Right atrium auricular region (tissue), 2 donors: ENCODE results near the gene LGALS1. TPM values are rescaled to one million over a fixed set of nuclear protein-coding genes. Genes with fewer than 3 reads are reported as not detected.

ENCODE experiments used
- DNase-seq: peaks from one replicate; pipeline ENCODE4 v3.0.0-alpha.2; 2019; ENCODE audit warnings: low spot score
- H3K27ac ChIP-seq, 2 donors: fragments of 200-600 bp; sonication (generic); 1 replicate in 1 of 2; 2 replicates in 1 of 2; pipeline ENCODE4 v1.5.1; 2016 to 2019
- H3K27me3 ChIP-seq, 2 donors: fragments of 200-600 bp; sonication (generic); one replicate each; pipeline versions ENCODE4 v1.5.1 to v1.6.0; 2017 to 2019
- H3K36me3 ChIP-seq: fragments of 200-600 bp; sonication (generic); one replicate; pipeline ENCODE4 v1.5.1; 2016
- H3K4me1 ChIP-seq, 2 donors: fragments of 200-600 bp; sonication (generic); one replicate each; pipeline versions ENCODE4 v1.5.1 to v1.6.0; 2017 to 2019
- H3K4me3 ChIP-seq, 2 donors: fragments of 200-600 bp; sonication (generic); 1 replicate in 1 of 2; 2 replicates in 1 of 2; pipeline ENCODE4 v1.5.1; 2017 to 2019; ENCODE audit warnings: mild to moderate bottlenecking in 1 of 2, moderate library complexity in 1 of 2
- H3K9me3 ChIP-seq, 2 donors: fragments of 200-600 bp; sonication (generic); one replicate each; pipeline ENCODE4 v1.5.1; 2019
- total RNA-seq, 2 donors: library from RNA; depleted of rRNA; stranded (reverse); fragments of >200 nt; gene quantifications; one replicate each; pipeline ENCODE4 v1.1.0, GENCODE V29; 2016
- TF ChIP-seq, protein P1 (sequence below), 2 donors: fragments of 200-600 bp; sonication (generic); IDR thresholded peaks; one replicate each; pipeline ENCODE4 v1.5.1; 2019; ENCODE audit warnings: antibody characterized with exemption in 2 of 2

The LGALS1 gene
- total RNA-seq, 2 donors from 2014 or later: 584 to 1,958 TPM

DNA sequence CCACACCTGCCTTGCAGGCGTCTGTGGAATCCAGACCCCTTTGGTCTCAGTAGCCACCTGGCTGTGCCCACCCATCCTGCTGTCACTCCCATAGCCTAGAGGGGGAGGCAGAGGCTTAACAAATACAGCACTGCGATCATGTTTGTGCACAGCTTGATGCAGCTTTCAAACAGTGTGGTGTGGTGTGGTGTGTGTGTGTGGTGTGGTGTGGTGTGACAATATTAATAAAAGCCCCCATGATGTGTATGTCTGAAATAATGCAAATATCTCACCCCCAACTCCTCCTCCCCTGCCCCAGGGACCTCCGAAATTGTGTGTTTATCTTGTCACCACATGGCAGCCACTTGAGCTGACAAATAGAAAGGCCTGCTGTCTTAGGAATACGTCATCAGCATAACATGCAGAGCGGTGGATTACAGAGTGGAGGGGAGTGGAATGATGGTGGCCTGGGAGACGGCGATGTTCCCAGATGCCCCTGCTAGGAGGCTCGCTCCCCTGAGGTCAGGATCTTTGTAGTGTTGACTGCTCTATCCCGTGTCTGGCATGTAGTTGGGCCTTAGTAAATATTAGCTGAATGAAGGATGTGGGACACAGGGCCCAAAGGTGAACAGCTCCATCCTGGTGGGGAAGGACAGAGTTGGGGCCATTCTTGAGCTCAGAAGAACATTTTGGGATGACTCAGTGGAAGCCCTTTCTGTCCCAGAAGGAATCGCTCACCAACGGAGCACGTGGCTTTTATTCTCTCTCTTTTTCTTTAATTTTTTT, 14.1 kb upstream of the LGALS1 start:
- Histone ChIP-seq H3K4me3 (no peak overlapping the region), H3K4me1 (peaks cover 0 to 64% of the 10 kb centered on the region in 2 donors)
- TF ChIP-seq, protein P1, sequence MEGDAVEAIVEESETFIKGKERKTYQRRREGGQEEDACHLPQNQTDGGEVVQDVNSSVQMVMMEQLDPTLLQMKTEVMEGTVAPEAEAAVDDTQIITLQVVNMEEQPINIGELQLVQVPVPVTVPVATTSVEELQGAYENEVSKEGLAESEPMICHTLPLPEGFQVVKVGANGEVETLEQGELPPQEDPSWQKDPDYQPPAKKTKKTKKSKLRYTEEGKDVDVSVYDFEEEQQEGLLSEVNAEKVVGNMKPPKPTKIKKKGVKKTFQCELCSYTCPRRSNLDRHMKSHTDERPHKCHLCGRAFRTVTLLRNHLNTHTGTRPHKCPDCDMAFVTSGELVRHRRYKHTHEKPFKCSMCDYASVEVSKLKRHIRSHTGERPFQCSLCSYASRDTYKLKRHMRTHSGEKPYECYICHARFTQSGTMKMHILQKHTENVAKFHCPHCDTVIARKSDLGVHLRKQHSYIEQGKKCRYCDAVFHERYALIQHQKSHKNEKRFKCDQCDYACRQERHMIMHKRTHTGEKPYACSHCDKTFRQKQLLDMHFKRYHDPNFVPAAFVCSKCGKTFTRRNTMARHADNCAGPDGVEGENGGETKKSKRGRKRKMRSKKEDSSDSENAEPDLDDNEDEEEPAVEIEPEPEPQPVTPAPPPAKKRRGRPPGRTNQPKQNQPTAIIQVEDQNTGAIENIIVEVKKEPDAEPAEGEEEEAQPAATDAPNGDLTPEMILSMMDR (IDR thresholded peaks at IDR 0.05): peak; percentile 26 to 66

DNA sequence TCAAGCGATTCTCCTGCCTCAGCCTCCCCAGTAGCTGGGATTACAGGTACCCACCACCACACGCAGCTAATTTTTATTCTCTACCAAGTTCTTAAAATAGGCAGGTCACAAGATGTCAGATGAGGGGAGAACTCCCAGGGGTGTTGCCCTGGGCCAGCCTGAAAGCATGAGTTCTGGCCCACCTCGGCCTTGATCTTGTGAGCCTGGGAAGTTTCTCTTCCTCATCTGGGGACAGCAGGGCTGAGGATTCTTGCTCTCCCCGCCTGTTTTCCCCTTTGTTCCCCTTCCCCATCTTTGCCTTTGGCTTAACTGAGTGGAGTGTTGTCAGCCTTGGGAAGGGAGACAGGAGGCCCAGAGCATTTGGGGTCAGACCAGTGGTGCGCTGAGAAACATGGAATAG, 13.4 kb upstream of the LGALS1 start:
- TF ChIP-seq, protein P1 (IDR thresholded peaks at IDR 0.05): no peak
- no peaks in the 10 kb centered on the region for H3K9me3 ChIP-seq
- no peak overlapping the region for H3K4me3 ChIP-seq
- no peak for DNase-seq
- H3K27me3 ChIP-seq: no peaks in the 10 kb centered on the region
- H3K4me1 ChIP-seq: peaks cover 0 to 64% of the 10 kb centered on the region in 2 donors
- peak overlapping the region; percentile 73 to 81 for H3K27ac ChIP-seq
- H3K36me3 ChIP-seq: peaks cover 6% of the 10 kb centered on the region

More for the DNA sequence above, 14.1 kb upstream of the LGALS1 start:
- Histone ChIP-seq H3K27ac (peak overlapping the region; percentile 73 to 81), H3K36me3 (peaks cover 6% of the 10 kb centered on the region), H3K9me3 (no peaks in the 10 kb centered on the region), H3K27me3 (no peaks in the 10 kb centered on the region)
- no peak for DNase-seq

DNA sequence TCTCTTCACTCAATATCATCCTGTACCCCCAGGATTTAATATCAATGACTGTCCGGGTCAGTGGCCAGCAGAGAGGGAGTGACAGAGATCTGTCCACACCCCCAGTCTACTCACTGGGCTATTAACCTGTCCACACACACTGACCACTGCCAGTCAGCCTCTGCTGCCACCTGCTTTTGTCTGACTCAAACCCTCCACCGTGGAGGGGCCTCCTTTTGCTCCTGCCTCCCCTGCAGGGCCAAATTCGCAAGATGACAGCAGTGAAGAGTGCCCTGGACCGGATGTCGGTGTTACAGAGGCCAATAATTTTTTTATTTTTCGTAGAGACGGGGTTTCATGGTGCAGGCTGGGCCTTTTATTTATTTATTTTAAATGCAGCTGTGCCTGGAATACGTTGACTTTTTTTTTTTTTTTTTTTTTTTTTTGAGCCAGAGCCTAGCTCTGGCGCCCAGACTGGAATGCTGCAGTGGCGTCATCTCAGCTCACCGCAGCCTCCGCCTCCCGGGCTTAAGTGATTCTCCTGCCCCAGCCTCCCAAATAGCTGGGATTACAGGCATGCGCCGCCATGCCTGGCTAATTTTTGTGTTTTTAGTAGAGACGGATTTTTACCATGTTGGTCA, 11.8 kb upstream of the LGALS1 start:
- peak overlapping the region in 1 of 2 donors; percentile 38 for H3K27ac ChIP-seq

DNA sequence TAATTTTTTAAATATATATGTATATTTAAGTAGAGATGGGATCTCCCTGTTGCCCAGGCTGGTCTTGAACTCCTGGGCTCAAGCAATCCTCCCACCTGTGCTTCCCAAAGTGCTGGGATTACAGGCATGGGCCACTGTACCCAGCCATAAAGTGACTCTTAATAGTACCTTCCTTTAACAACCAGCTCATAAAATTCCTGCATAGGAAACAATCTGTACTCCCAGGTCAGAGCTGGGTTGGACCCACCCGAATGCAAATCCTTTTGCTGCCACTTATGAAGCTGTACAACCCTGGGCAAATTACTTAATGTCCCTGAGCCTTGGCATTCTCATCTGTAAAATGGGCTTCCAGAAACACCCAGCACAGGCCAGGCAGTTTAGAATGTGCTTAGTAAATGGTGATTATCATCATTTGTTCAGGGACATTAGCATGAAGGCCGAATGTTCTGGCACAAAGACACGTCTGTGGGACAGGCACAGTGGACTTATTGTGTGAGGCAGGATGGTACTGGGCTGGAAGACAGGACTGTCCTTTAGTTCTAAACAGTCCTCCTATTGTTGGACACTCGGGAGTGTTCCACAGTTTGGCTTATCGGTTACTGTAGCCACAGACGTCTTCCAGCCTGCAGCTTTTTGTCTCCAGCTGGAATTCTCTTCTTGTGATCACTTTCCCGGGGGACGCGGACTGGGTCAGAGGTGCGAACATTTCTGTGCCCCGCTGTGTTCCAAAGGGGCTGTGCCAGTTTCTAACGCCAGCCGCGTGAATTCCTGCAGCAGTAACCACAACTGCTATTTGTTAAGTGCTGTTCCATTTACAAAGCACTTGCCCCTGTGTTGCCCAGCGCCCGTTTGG, 11.0 kb upstream of the LGALS1 start:
- no peak for DNase-seq
- TF ChIP-seq, protein P1 (IDR thresholded peaks at IDR 0.05): no peak
- H3K9me3 ChIP-seq: no peaks in the 10 kb centered on the region
- H3K27ac ChIP-seq: peak overlapping the region; percentile 38 to 46
- peaks cover 6% of the 10 kb centered on the region for H3K36me3 ChIP-seq
- H3K4me1 ChIP-seq: peaks cover 0 to 53% of the 10 kb centered on the region in 2 donors
- H3K27me3 ChIP-seq: no peaks in the 10 kb centered on the region
- no peak overlapping the region for H3K4me3 ChIP-seq

More for the DNA sequence above, 11.8 kb upstream of the LGALS1 start:
- no peak overlapping the region for H3K4me3 ChIP-seq
- H3K9me3 ChIP-seq: no peaks in the 10 kb centered on the region
- TF ChIP-seq, protein P1 (IDR thresholded peaks at IDR 0.05): no peak
- no peaks in the 10 kb centered on the region for H3K27me3 ChIP-seq
- peaks cover 6% of the 10 kb centered on the region for H3K36me3 ChIP-seq
- H3K4me1 ChIP-seq: peaks cover 0 to 57% of the 10 kb centered on the region in 2 donors
- DNase-seq: no peak

DNA sequence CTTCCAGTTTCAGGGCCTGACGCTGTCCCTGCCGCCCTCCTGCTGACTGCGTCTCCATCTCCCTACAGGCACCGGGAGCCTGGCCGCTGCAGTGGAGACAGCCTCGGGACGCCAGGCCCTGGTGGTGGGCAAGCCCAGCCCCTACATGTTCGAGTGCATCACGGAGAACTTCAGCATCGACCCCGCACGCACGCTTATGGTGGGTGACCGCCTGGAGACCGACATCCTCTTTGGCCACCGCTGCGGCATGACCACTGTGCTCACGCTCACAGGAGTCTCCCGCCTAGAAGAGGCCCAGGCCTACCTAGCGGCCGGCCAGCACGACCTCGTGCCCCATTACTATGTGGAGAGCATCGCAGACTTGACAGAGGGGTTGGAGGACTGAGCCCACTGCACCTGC, 9.9 kb upstream of the LGALS1 start:
- peaks cover 0 to 43% of the 10 kb centered on the region in 2 donors for H3K4me1 ChIP-seq
- TF ChIP-seq, protein P1 (IDR thresholded peaks at IDR 0.05): no peak
- H3K27me3 ChIP-seq: no peaks in the 10 kb centered on the region
- no peaks in the 10 kb centered on the region for H3K9me3 ChIP-seq
- peaks cover 6% of the 10 kb centered on the region for H3K36me3 ChIP-seq
- DNase-seq: no peak
- no peak overlapping the region for H3K27ac ChIP-seq
- no peak overlapping the region for H3K4me3 ChIP-seq
